NCI-H2107 treated with DMSO at 0.1 percent for 48 hours (cell line): ENCODE results near the gene SYNGR1.

Experiments
- DNase-seq: peaks from one replicate; lab custom pipeline; 2025; ENCODE audit not compliant: unreplicated experiment; lab: John Stamatoyannopoulos, UW

Gene SYNGR1

DNA sequence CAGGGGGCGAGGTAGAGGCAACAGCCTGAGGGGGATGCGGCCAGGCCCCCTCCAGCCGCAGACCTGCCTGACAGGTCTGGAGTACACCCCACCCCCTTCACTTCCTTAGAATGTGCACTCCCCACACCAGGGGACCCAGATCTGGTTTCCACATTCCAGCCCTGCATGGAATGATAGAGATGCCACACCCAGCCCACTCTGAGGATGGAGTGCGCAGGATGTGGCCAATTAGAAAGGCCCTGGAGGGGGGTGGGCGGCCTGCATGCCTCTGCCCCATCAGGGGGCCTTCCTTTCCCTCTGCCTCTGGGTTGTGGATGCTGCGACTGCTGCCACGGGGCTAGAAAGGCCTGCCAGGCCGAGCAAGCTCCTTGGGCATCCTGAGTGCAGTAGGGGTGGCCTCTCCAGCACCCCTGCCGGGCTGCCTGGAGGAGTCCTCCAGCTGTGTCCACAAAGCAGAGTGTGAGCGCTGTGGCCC, 78.8 kb downstream of the SYNGR1 start:
- DNase-seq: no peak

DNA sequence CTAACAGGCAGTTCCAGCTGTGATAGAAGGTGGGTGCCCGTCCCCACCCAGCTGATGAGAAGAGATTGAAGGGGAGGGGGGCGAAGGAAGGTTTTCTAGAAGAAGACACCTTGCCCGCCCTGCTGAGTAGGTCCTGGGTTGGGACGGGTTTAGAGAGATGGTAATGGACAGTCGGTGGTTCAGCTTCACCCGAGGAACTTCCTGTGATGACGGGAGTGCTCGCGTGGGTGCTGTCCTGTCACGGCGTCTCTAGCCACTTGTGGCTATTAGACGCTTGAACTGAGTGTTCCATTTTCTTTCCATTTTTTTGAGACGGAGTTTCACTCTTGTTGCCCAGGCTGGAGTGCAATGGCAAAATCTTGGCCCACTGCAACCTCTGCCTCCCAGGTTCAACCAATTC, 79.4 kb downstream of the SYNGR1 start:
- no peak for DNase-seq

DNA sequence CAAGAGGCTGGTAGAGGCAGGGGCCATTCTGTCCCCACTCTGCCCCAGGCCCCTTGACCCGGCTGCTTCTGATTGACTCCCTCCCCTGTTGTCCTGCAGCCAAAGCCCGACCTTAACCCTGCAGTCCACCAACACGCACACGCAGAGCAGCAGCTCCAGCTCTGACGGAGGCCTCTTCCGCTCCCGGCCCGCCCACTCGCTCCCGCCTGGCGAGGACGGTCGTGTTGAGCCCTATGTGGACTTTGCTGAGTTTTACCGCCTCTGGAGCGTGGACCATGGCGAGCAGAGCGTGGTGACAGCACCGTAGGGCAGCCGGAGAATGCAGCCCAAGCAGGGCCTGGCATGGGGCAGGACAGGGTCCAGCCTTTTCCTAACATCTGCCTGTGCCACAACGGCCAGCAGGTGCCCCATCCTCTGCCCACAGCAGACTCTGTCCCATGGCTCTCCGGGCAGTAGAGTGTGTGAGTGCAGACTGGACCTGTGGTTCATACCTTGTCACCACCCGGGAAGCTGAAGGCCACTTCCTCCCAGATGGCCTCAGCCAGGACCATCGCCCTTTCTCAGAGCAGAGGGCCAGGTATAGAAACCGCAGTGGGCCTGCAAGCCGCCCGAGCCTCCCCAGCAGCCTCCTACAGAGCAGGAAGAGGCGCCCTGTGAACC, 80.3 kb downstream of the SYNGR1 start:
- DNase-seq: no peak

GRCh38 chr22:39430576-39431150, 80.9 kb downstream of the SYNGR1 start:
- DNase-seq: no peak

- no peak for DNase-seq
Observed at GRCh38 chr22:39431216-39431801, 81.5 kb downstream of the SYNGR1 start.

DNA sequence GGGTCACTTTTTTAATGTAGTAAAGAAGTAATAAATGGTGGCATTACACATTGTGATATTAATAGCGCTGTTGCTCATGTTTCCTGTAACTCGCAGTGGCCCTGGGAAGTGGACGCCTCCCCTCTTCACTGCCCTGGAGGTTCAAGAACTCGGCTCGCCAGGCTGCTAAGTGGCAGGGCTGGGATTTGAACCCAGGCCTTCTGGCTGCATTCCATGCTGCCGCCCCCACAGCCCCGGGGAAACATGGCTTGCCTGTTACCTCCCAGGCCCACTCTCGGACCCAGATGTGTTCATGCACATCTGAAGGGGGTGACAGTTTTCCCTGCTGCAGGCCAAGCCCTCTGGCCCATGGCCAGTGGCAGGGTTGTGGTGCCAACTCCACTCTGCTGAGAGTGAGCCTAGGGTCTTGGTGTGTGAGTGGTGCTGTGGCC, 82.0 kb downstream of the SYNGR1 start:
- DNase-seq: no peak

- no peak for DNase-seq
Observed at GRCh38 chr22:39432361-39432811, 82.6 kb downstream of the SYNGR1 start.

GRCh38 chr22:39433476-39434242, 83.9 kb downstream of the SYNGR1 start:
- no peak for DNase-seq

- no peak for DNase-seq
Observed at GRCh38 chr22:39434243-39434653, 84.5 kb downstream of the SYNGR1 start.

DNA sequence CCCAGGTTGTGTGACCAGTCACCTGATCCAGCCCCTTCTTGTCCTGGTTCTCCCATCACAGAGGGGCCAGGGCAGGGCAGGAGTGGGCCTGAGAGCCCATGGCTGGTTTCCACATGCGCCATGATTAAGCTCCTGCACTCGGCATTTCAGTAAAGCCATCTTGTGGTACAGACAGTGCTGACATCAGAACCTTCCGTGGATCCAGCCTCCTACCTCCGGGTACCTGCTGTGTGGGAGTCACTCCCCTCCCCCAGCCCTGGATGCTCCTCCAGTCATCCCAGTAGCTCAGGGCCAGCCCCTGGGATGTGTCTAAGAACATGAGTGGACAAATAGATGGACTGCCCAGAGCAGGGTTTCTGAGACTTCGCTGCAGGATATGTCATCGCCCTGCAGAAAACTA, 84.9 kb downstream of the SYNGR1 start:
- no peak for DNase-seq
